ENCODE data around the gene IRX3.

GRCh38 chr16:54240271-54241129 lies 46.1 kb downstream of the IRX3 start:
- no peak for TF ChIP-seq POLR2A (IDR thresholded peaks at IDR 0.05)
- no peak for TF ChIP-seq CTCF (IDR thresholded peaks at IDR 0.05 in 8 of 11, conservative IDR thresholded peaks at IDR 0.05 in 3 of 11)

All from spleen (tissue), 7 donors.